ENCODE results near the gene TRABD2B.

TRABD2B gene

DNA sequence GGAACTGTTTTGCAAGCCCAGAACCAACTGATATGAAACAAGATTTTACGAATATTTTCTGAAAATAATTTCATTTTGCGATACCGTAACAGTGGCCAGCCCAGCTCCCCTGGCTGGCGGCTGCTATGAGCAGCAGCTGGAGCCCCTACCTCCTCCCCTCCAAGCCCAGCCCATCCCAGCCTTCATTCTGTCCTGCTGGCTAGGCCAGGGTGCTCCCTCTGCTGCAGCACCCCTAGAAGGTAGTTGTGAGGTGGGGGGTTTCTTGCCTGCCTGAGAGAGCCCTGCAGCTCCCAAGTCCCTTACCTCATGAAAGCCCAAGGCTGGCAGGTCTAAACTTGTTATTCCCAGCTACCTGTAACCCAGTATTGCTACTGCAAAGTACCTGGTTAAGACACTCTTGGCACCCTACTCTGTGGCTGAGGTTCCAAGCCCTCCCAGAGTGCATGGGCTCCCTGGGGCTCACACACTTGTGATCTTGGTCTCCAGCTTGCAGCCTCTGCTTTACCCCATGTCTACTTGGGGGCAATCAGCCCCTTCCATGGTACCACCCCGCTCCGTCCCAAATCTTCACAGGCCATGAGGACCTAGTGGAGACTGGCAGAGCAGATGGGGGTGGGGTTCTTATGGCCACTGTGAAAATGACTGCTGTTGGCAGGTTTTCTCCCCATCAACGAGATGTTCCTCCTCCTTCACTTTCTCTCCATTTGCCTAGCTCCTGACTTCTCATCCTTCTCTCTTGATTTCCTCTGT, 239.8 kb downstream of the TRABD2B start:
- no peak for DNase-seq (ENCODE audit: low read depth in 3 of 3)

GRCh38 chr1:47756411-47756810, 240.8 kb downstream of the TRABD2B start:
- DNase-seq (ENCODE audit: low read depth in 3 of 3): no peak

DNA sequence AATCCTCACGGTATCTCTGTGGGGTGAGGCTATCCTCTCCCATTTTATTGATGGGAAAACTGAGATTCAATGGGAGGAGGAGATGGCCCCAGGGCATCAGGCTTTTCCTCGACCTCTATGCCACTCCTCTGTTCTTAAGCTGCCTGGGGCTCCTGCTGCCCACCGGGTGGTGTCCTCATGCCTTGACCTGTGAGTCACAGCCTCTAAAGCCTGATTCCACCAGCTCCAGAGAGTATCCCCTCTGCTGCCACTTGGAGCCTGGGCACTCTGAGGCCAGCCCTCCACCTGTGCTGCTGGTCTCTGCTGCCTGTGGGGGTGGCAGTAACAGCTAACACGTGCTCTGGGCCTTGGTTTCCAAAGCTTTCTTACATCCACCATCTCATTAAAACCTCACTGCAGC, 241.2 kb downstream of the TRABD2B start:
- DNase-seq (ENCODE audit: low read depth in 3 of 3): no peak

GRCh38 chr1:47755101-47755990, 241.8 kb downstream of the TRABD2B start:
- DNase-seq (ENCODE audit: low read depth in 3 of 3): peak in 2 of 3 experiments; percentile 10 to 23

DNA sequence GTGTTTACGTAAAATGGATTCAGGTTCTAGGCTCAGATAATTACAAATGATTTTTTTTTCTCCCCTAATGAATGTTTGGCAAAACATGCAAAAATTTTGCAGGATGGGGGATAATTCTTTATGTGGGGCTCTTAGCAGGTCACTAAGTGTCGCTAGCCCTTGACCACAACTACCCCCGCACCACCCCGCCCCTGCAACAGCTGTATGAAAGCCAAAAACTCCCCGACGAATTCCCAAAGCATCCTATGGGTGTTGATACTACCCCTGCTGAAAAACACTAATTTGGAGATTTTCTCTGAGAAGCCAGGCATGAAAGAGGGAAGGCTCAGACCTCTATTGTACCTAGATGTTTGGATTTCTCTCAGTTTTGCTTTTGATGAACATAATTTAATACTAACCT, 243.0 kb downstream of the TRABD2B start:
- no peak for DNase-seq (ENCODE audit: low read depth in 3 of 3)

DNA sequence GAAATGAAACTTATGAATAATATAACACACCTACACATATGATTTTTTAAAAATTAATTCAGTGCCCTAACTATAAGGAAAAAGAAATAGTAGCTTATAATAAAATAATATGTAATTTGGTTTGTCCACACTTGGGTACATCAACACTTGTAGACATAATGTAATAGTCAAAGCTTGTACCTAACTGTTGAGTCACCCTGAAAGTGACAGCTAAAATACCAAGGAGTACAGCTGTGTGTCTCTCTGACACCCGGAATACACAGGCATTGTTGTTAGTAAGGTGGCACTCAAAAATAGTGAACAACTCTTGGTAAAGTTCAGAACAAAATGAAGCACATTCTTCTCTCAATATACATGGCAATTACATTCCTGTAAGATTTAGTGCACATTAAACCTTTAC, 243.4 kb downstream of the TRABD2B start:
- no peak for DNase-seq (ENCODE audit: low read depth in 3 of 3)

GRCh38 chr1:47752559-47752958, 244.6 kb downstream of the TRABD2B start:
- no peak for DNase-seq (ENCODE audit: low read depth in 3 of 3)

GRCh38 chr1:47751996-47752451, 245.2 kb downstream of the TRABD2B start:
- DNase-seq (ENCODE audit: low read depth in 3 of 3): no peak

DNA sequence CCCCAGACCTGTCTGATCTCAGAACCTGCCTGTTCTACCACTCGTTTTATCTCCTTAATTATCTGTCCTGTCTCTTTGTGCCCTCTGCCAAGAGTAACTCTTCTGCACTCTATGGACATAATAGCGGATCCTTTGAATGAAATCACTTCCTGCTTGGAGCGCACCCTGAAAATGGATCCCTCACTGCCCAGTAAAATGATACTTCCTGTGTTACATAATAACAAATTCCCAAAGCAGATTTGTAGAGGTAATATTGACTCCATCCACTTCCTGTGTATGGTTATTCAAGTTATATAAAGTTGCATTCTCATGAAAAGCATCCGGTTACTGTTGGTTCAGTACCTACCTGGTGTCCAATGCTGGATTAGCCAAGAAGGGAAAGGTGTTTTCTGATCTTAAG, 246.0 kb downstream of the TRABD2B start:
- no peak for DNase-seq (ENCODE audit: low read depth in 3 of 3)

GRCh38 chr1:47745715-47746609, 251.2 kb downstream of the TRABD2B start:
- no peak for DNase-seq (ENCODE audit: low read depth in 3 of 3)

DNA sequence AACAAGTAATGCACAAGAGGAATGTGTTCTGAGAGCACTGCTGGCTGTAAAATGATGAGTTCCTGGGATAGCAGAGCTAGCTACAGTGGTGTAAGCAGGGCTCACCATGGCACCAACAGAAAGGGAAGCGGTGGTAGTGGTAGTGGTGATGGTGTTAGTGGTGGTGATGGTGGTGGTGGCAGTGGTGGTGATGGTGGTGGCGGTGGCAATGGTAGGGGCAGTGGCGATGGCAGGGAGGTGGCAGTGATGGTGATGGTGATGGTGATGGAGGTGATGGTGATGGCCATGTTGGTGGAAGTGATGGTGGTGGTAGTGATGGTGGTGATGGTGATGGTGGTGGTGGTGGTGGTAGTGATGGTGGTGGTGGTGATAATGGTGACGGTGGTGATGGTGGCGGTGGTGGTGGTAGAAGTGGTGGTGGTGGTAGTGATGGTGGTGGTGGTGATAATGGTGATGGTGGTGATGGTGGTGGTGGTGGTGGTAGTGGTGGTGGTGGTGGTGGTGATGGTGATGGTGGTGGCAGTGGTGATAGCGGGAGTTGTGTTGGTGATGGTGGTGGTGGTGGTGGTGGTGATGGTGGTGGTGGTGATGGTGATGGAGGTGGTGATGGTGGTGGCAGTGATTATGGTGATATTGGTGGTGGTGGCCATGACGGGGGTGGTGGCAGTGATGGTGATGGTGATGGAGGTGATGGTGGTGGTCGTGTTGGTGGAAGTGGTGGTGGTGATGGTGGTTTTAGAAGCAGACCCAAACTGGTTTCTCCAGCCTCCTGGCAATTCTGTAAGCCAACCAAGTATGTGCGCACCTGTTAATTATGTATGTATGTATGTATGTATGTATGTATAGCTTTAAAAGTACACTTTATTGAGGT, 254.1 kb downstream of the TRABD2B start:
- DNase-seq (ENCODE audit: low read depth in 3 of 3): no peak

GRCh38 chr1:47738560-47739182, 258.5 kb downstream of the TRABD2B start:
- DNase-seq (ENCODE audit: low read depth in 3 of 3): no peak

- DNase-seq (ENCODE audit: low read depth in 3 of 3): no peak
These were observed 264.7 kb downstream of the TRABD2B start for GRCh38 chr1:47732489-47732888.

GRCh38 chr1:47731730-47732129, 265.5 kb downstream of the TRABD2B start:
- DNase-seq (ENCODE audit: low read depth in 3 of 3): no peak

DNA sequence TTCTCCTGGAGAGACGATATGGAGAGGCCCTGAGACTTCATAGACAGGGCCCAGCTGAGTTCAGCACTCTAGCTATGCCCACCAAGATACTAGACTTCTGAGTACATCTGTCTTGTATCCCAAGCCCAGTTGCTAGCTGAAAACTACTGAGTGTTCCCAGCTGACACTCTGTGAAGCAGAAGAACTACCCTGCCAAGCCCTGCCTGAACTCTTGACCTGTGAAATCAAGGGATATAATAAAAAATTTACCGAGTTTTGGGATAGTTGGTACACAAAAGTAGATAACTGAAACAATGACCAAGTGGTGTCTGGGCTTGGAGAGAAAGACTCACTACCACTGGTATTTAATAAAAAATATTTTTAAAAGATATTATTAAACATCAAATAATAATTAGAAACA, 267.5 kb downstream of the TRABD2B start:
- DNase-seq (ENCODE audit: low read depth in 3 of 3): no peak

- no peak for DNase-seq (ENCODE audit: low read depth in 3 of 3)
These were observed 269.5 kb downstream of the TRABD2B start for GRCh38 chr1:47727697-47728085.

DNA sequence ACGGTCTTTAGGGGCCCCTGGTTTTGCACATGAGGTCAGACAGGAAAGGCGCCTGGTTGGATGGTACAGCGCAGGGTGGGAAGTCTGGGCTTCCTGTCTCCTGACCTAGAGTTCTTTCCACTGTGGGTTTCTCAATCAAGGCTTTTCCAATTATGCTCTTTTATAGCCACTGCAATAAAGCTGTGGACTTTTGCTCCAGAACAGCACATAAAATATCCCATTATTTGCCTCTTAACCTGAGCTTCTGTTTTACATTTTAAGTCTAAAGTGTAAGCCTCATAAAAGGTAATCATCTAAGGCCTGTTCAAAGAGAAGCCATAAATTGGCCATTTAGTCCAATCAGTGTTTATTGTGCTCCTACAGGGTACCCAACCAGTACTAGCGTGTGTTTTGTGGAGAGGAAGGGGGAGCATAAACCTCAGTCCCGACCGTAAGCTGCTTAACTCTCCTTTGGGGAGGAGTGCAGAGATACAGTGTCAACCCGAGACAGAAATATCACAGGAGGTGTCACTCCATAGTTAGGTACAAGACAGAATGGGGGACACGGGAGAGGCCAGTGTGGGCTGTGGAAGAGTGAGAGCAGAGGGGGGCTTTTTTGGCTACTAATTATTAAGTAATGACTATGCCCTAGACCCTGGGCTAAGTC, 270.0 kb downstream of the TRABD2B start:
- no peak for DNase-seq (ENCODE audit: low read depth in 3 of 3)

GRCh38 chr1:47725992-47726855, 271.0 kb downstream of the TRABD2B start:
- DNase-seq (ENCODE audit: low read depth in 3 of 3): peak in 2 of 3 experiments; percentile 28 to 33

DNA sequence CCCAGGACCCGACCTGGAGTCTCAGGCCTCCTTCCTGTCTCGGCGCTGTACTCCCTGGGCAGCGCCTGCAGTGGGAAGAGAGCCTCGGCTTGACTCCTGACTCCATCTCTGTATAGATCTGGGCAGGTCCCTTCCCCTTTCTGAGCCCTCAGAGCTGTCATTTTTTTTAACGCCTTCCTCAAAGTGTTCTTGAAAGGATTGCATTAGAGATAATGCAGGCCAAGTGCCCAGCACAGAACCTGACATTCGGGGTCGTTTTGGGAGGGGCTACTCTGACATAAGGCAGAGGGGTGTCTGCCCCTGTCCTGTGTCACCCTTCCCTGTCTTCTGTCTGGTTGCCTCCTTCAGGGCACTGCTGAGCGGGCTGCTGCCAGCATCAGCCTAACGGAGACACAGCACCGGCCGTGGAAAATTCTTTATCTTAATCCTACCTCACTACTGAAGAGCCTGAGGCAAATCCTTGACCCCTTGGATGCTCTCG, 271.6 kb downstream of the TRABD2B start:
- no peak for DNase-seq (ENCODE audit: low read depth in 3 of 3)
